ENCODE data around the gene LIF.

The LIF gene

GRCh38 chr22:30283342-30283741 lies 36.8 kb upstream of the LIF start:
- no peak for DNase-seq

- DNase-seq, result no peak
These were observed 36.1 kb upstream of the LIF start for GRCh38 chr22:30282616-30283046.

- DNase-seq, result no peak
These were observed 33.9 kb upstream of the LIF start for GRCh38 chr22:30280505-30280904.

- DNase-seq, result no peak
These were observed 33.4 kb upstream of the LIF start for GRCh38 chr22:30279932-30280331.

GRCh38 chr22:30279046-30279788 lies 32.7 kb upstream of the LIF start:
- no peak for DNase-seq

GRCh38 chr22:30277547-30278344 lies 31.2 kb upstream of the LIF start:
- no peak for DNase-seq

GRCh38 chr22:30276039-30276438 lies 29.5 kb upstream of the LIF start:
- DNase-seq, result no peak

GRCh38 chr22:30275625-30276024 lies 29.1 kb upstream of the LIF start:
- no peak for DNase-seq

GRCh38 chr22:30274437-30274812 lies 27.9 kb upstream of the LIF start:
- no peak for DNase-seq

GRCh38 chr22:30273711-30274436 lies 27.3 kb upstream of the LIF start:
- DNase-seq, result no peak

GRCh38 chr22:30272781-30273601 lies 26.4 kb upstream of the LIF start:
- DNase-seq, result no peak

- no peak for DNase-seq
These were observed 24.3 kb upstream of the LIF start for GRCh38 chr22:30270832-30271231.

GRCh38 chr22:30268331-30268730 lies 21.8 kb upstream of the LIF start:
- no peak for DNase-seq

GRCh38 chr22:30267382-30268302 lies 21.1 kb upstream of the LIF start:
- DNase-seq, result no peak

GRCh38 chr22:30266445-30267381 lies 20.2 kb upstream of the LIF start, which contains the start of gene OSM:
OSM (minus strand) TSS chr22:30266851; CDS start chr22:30266799, 52 bp downstream.
- peak in 1 of 2 donors; percentile 66 for DNase-seq

GRCh38 chr22:30265823-30266444 lies 19.4 kb upstream of the LIF start:
- peak; percentile 73 to 76 for DNase-seq

GRCh38 chr22:30265131-30265720 lies 18.7 kb upstream of the LIF start:
- no peak for DNase-seq

- DNase-seq, result no peak
These were observed 17.3 kb upstream of the LIF start for GRCh38 chr22:30263883-30264282.

Data from stimulated activated CD4-positive, alpha-beta T cell treated with anti-CD3 and anti-CD28 coated beads, Interleukin-2, amount 100 ng/mL, for 48 hours (primary cell).